Measurements from ENCODE around the gene ETV2.
A peak's percentile ranks its signal among the peaks of the same experiment; 100 is the strongest.

Gene ETV2

GRCh38 chr19:35620001-35620400 is 21.5 kb upstream of the ETV2 start:
- CTCF ChIA-PET = interaction anchor here (0.6 to 1.5 kb wide), 3 partner anchors 64 to 83 kb away, joined by 3 to 7 read pairs (median 4); no protein-coding TSS in a partner anchor
- Histone ChIP-seq H3K4me3 (ENCODE audit: low read depth, low read length) (no peak overlapping the region), H3K27ac (ENCODE audit: extremely low read depth, low read depth, low read length) (0 out of 2 replicates have a peak overlapping the region, but pooled peaks have one; percentile 4), H3K4me1 (ENCODE audit: control insufficient read depth, insufficient read depth, low read length) (no peaks in the 10 kb centered on the region), H3K36me3 (ENCODE audit: control insufficient read depth in 2 of 2, insufficient read depth in 1 of 2, low read length in 2 of 2) (peaks cover 86 to 97% of the 10 kb centered on the region in 2 experiments), H3K9me3 (ENCODE audit: control insufficient read depth, insufficient read depth, low read depth, low read length) (no peaks in the 10 kb centered on the region)
- TF ChIP-seq ZNF529 (tag by site-specific recombination; IDR thresholded peaks at IDR 0.05; ENCODE audit: insufficient replicate concordance) (no peak), ZNF707 (tag by site-specific recombination; IDR thresholded peaks at IDR 0.05) (no peak)
- POLR2A ChIA-PET = interaction anchor here (0.6 to 2.1 kb wide), 4 partner anchors 8 to 267 kb away, joined by 3 to 5 read pairs (median 4); partner anchors contain the start of genes COX6B1 and RBM42

- no peak overlapping the region for H3K27ac ChIP-seq (ENCODE audit: extremely low read depth, low read depth, low read length)
- peaks cover 69 to 97% of the 10 kb centered on the region in 2 experiments for H3K36me3 ChIP-seq (ENCODE audit: control insufficient read depth in 2 of 2, insufficient read depth in 1 of 2, low read length in 2 of 2)
- H3K4me1 ChIP-seq (ENCODE audit: control insufficient read depth, insufficient read depth, low read length) = no peaks in the 10 kb centered on the region
- POLR2A ChIA-PET = interaction anchor here (4.1 kb wide), 1 partner anchor 10 kb away, joined by 25 read pairs; the partner anchor contains the start of gene HAUS5
- TF ChIP-seq ZNF664 (tag by site-specific recombination; IDR thresholded peaks at IDR 0.05) (no peak), KLF16 (tag by site-specific recombination; IDR thresholded peaks at IDR 0.05) (no peak), ZBTB21 (tag by site-specific recombination; IDR thresholded peaks at IDR 0.05) (no peak), HOXC10 (CRISPR knock-in tag; IDR thresholded peaks at IDR 0.05) (no peak), ZNF529 (tag by site-specific recombination; IDR thresholded peaks at IDR 0.05; ENCODE audit: insufficient replicate concordance) (no peak), KLF10 (tag by site-specific recombination; IDR thresholded peaks at IDR 0.05) (no peak), FEZF1 (tag by site-specific recombination; IDR thresholded peaks at IDR 0.05) (no peak), ZNF404 (tag by site-specific recombination; IDR thresholded peaks at IDR 0.05) (no peak), YY2 (tag by site-specific recombination; IDR thresholded peaks at IDR 0.05) (no peak), TRIM28 (IDR thresholded peaks at IDR 0.05; ENCODE audit: borderline replicate concordance, low read length) (no peak), KLF8 (tag by site-specific recombination; IDR thresholded peaks at IDR 0.05) (no peak), ZNF843 (tag by site-specific recombination; IDR thresholded peaks at IDR 0.05) (no peak), ZFP69B (tag by site-specific recombination; IDR thresholded peaks at IDR 0.05) (no peak), ZBTB11 (tag by site-specific recombination; conservative IDR thresholded peaks at IDR 0.05; ENCODE audit: low read depth) (no peak), EGR2 (tag by site-specific recombination; IDR thresholded peaks at IDR 0.05; ENCODE audit: low read depth) (no peak), TSHZ1 (tag by site-specific recombination; IDR thresholded peaks at IDR 0.05; ENCODE audit: borderline replicate concordance) (no peak)
- H3K4me3 ChIP-seq (ENCODE audit: low read depth, low read length) = no peak overlapping the region
- H3K9me3 ChIP-seq (ENCODE audit: control insufficient read depth, insufficient read depth, low read depth, low read length) = no peaks in the 10 kb centered on the region
- CTCF ChIA-PET = interaction anchor here (0.7 kb wide), 1 partner anchor 269 kb away, joined by 3 read pairs; no protein-coding TSS in a partner anchor
These were observed 19.8 kb upstream of the ETV2 start for GRCh38 chr19:35621708-35622107.
